ENCODE results near the gene SLC9C1.

DNA sequence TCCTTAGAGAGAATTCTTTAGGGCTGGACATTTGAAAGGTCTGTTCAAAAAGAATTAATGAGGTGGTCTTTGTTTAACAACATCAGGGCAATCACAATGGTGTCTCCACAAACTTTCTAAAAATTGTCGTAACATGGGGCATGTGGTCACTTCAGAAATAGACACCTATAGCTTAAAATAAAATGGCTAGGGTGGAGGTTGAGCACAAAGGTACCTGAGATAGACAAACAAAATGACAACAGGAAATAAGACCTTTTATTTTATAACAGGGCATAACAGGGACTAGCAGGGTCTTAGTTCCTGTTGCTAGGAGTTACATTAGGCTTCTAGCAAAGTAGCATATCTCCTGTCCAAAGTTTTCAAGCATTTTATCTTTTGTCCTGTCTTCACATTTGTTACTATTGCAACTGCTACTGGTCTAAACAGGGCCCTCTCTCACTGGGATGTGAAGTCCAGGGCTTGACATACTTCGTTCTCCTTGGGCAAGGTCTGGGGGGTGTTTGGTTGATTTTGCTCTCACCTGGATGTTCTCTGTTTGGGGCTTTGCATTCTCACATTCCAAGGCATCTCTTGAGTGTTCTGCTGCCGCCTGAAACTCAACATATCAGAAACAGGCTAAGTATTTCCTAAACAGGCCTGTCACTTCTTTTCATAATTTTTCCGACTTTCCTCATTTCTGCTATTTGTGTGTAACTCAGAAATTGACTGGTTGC lies 163.9 kb downstream of the SLC9C1 start:
- TF ChIP-seq CTCF (IDR thresholded peaks at IDR 0.05) (no peak), POLR2A (IDR thresholded peaks at IDR 0.05) (no peak)

Data from esophagus squamous epithelium (tissue), 4 donors.